DMS 273 treated with DMSO at 0.1 percent for 48 hours (cell line): ENCODE results near the gene EYS.
"Not testable (repeated sequence)": the region's sequence is repeated elsewhere in the genome, so short reads cannot be mapped to it uniquely, and the experiment has no call there.

ENCODE experiments used
- DNase-seq: peaks from one replicate; lab custom pipeline; 2025; lab: John Stamatoyannopoulos, UW

EYS gene

GRCh38 chr6:64469405-64469804, 1237.6 kb downstream of the EYS start:
- DNase-seq, result not testable (repeated sequence)

DNA sequence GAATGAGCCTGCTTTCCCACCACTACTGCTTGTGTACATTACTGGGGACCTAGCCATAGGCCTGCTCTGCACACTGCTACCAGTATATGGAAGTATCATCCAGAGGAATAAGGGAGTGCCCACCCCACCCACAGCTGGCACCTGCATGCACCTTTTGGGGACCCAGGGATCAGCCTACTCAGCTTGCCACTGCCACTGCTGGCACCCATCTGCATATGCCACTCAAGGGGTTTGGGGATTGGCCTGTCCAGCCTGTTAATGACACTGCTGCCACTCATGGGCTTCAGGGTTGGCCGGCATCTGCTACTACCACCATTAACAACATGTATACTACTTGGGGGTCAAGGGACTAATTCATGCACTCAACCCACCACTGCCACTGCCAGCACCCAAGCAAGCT, 1239.4 kb downstream of the EYS start:
- no peak for DNase-seq

DNA sequence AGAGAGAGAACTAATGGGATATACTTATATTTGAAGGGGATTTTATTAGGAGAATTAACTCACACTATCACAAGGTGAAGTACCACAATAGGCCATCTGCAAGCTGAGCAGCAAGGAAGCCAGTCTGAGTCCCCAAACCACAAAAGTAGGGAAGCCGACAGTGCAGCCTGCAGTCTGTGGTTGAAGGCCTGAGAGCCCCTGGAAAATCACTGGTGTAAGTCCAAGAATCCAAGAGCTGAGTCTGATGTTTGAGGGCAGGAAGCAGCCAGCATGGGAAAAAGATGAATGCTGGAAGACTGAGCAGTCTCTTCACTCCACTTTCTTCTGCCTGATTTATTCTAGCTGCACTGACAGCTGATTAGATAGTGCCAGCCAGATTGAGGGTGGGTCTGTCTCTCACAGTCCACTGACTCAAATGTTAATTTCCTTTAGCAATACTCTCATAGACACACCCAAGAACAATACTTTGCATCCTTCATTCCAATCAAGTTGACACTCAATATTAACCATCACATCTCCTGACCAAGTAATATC, 1247.5 kb downstream of the EYS start:
- no peak for DNase-seq

DNA sequence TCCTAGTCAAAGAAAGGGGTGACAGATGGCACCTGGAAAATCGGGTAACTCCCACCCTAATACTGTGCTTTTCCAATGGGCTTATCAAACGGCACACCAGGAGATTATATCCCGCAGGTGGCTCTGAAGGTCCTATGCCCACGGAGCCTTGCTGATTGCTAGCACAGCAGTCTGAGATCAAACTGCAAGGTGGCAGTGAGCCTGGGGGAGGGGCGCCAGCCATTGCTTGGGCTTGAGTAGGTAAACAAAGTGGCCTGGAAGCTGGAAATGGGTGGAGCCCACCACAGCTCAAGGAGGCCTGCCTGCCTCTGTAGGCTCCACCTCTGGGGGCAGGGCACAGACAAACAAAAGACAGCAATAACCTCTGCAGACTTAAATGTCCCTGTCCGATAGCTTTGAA, 1258.9 kb downstream of the EYS start:
- DNase-seq, result not testable (repeated sequence)

GRCh38 chr6:64445038-64445437, 1262.0 kb downstream of the EYS start:
- no peak for DNase-seq

- DNase-seq, result no peak
Observed at GRCh38 chr6:64439274-64439673, 1267.8 kb downstream of the EYS start.

- DNase-seq, result no peak
Observed at GRCh38 chr6:64437996-64438395, 1269.0 kb downstream of the EYS start.

DNA sequence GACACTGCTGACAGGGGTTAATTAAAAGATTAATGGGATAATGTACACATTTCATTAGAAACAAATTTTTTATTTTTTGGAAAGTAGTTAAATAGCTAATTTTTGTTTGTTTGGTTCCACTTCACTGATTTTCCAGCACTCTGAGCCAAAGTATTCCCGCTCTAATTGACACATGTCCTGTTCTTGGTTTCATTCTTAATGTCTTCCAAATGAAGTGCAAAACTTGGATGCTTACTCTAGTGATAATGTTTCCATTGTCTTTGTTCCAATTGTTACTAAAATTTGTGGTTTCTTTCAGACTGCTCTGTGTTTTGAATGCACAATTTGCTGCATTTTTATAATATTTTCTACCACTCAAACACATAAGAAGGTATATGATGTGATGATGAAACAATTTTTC, 1277.1 kb downstream of the EYS start:
- DNase-seq, result no peak

DNA sequence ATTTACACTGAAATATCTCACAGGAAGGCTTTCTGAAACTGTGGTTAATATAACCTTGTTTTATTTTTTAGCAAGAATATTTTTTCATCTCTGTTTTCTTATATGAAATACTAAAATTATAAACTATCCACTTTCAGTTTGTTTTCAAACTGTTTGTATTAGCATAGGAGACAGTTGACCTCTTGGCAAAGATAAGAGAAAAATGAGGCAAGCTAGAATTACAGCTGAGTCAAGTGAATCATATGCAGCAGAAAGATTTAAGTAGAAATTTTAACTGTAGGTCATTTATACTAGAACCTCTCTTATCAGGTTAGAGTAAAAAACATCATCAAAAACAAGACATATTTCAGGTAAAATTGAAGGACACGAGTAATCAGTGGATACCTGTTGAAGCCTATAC, 1278.8 kb downstream of the EYS start:
- DNase-seq, result no peak

DNA sequence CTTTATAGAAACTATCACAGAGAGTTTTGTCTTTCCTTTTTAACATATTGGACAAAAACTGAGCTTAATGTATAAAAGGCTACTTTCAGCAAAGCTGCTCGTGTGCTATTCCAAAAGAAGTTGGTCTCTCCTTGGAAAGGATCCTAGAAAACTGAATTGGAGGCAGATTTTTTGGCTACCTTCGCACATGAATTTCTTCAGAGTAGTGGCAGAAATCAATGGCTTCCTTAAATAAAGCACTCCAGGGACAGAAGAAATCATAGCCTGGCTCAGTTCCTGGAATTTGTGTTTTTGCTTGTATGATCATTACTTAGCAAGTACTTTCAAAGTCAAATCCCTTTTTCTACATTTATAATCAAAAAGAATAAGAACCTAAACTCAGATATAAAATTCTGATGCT, 1291.1 kb downstream of the EYS start:
- DNase-seq, result no peak

GRCh38 chr6:64411226-64411625, 1295.8 kb downstream of the EYS start:
- DNase-seq, result no peak

- DNase-seq, result no peak
Observed at GRCh38 chr6:64409948-64410347, 1297.1 kb downstream of the EYS start.

DNA sequence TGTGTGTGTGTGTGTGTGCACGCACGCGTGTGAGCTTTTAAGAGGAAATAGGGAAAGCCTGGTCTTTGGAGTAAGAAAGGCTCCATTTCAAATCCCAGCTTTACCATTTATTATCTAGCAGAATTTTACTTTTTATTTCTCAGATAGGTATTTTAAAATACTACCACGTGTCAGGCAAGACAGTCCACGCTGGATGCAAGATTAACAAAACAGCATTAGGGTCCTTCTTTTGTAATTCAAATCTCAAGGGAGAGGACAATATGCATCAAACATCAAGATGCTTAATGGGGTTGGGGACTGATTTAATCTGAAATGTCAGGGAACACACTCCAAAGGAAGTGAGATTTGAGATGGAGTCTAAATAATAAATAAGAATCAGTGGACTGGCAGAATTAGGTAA, 1302.6 kb downstream of the EYS start:
- no peak for DNase-seq

DNA sequence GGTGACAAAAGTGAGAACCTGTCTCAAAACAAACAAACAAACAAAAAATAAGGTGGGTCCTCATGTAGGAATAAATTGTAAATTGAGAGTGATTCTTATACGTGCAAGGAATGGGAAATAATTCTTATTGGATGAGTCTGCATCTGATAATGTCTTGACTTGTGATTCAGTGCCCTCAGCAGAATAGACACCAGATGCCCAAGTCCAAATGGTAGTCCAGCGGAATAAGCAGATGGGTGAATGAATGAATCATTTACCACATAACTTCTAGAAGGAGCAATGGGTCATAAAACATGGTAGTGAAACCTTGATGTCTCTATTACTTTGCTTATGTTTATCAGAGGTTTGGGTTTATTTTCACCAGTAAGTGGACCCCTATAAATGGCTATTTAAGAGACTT, 1323.7 kb downstream of the EYS start:
- DNase-seq, result no peak

- no peak for DNase-seq
Observed at GRCh38 chr6:64376394-64376793, 1330.6 kb downstream of the EYS start.

DNA sequence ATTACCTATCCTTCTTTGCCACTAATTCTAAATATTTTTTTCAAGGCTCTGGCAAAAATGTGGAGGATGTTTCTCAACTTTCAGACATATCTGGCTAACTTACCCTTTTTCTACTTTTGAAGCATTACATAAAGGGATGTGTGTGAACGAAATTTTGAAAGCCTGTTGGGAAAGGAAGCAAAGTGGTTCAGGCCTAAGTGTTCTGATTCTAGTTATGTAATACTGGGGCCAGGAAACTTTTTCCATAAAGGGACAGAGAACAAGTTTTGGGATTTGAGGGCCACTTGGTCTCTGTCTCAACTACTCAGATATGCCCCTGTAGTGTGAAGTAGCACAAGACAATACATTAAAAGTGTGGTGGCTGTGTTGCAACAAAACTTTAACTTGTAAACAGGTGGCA, 1349.6 kb downstream of the EYS start:
- DNase-seq, result no peak

DNA sequence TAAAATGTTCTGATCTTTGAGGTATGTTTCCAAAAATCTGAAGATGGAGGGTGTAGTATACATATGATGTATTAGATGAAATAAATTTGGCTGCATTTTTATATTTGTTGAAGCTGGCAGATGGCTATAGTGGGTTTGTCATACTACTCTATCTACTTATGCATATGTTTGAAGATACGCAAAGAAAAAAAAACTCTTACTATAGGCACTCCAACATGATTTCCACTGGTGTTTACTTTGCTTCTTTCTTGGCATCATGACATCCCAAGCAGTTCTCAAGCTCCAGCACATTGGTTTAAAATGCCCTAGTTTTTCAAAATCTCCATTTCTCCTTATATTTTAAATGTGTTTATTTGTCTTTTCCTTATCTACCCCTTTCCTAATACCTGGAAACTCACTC, 1359.6 kb downstream of the EYS start:
- no peak for DNase-seq

DNA sequence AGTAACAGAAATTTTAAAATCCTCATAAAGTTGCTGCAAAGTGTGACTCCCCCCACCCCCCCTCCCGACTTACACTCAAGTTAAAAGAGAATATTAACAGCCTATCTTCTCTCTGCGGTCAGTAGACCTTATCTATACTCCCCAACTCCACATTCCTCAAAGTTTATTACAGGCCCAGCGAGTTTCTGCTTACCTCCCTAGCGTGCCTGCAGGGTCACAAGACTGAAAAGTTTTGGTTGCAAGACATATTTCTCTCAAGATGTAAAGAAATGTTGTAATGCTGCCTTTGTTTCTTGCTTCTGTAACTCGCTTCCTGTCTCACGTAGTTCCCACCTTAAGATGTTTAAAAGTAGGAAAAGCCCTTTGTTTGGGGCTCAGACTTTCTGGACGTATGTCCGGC, 1371.8 kb downstream of the EYS start:
- no peak for DNase-seq

GRCh38 chr6:64334636-64335035, 1372.4 kb downstream of the EYS start:
- no peak for DNase-seq

DNA sequence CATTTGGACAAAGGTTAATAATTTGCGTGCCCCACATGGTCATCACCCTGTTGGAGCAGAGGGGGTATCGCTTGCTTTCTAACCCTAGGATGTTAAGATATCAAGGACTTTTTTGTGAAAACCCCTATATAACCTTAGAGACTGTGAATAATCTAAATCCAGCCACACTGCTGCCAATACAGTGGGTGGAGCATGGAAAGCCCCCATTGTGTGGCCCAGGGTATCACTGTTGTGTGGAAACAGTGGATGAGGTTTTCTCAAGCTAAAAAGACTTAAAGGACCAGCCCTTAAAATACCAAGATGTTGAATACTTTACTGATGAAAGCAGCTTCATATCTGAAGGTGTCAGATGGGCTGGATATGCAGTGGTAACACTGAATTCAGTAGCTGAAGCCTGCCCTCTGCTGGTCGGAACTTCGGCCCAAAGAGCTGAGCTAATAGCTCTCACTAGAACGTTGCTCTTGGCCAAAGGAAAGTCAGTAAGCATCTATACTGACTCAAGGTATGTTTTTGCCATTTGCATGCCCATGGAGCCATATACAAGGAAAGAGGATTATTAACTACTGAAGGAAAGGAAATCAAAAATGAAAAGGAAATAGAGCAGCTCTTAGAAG, 1376.2 kb downstream of the EYS start:
- peak; percentile 5 for DNase-seq

DNA sequence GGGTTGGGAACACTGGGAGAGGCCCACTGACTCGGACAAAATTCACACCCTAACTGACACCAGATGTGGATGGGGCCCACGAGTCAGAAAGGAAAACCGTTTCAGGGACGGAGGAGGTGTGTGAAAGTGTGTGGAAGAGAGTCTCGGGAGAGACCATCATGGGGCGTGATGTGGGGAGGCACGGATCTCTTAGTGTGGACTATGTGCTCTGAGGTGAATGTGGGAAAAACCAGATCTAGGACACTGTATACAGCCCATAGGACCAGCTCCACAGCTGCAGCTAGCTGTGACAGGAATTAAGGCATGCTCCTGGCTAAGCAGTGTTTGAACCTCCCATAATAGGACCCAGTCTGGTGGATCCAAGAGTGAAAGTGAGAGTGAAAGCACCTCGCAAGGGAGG, 1380.1 kb downstream of the EYS start:
- DNase-seq, result no peak

DNA sequence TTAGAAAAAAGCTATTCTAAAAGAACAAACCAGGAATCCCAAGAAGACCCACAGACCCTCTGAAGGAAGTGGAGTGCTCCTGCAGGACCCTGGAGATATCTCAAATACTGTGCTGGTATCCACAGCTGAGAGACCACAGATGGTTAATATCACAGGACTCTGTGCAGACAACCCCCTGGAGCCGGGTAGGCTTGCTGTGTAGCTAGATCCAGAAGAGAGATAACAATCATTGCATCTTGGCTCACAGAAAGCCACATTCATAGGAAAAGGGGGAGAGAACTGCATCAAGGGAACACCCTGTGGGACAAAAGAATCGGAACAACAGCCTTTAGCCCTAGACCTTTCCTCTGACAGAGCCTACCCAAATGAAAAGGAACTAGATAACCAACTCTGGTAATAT, 1381.9 kb downstream of the EYS start:
- no peak for DNase-seq

- DNase-seq, result no peak
Observed at GRCh38 chr6:64310214-64310613, 1396.8 kb downstream of the EYS start.
